ENCODE data around the gene CLCNKB. TPM values are rescaled to one million over a fixed set of nuclear protein-coding genes. Genes with fewer than 3 reads are reported as not detected.

The CLCNKB gene
- total RNA-seq, 4 donors from 2014 or later: 0.41 to 1.9 (median 1.2) TPM; not detected in 1

- intact Hi-C loops (cut with DNase I; ENCODE audit: low total_unique reads): no loop called here
- Histone ChIP-seq H3K36me3 (no peaks in the 10 kb centered on the region), H3K27ac (peak overlapping the region; percentile 97), H3K27me3 (no peaks in the 10 kb centered on the region), H3K4me3 (peak overlapping the region; percentile 5 to 36), H3K9me3 (no peaks in the 10 kb centered on the region), H3K4me1 (peaks cover 9 to 29% of the 10 kb centered on the region in 2 donors)
- no peak for TF ChIP-seq POLR2A (IDR thresholded peaks at IDR 0.05)
- no peak for TF ChIP-seq CTCF (IDR thresholded peaks at IDR 0.05)
- DNase-seq: peak; percentile 79 to 81
These were observed 30.9 kb upstream of the CLCNKB start for GRCh38 chr1:16012590-16013219.

GRCh38 chr1:16013220-16013907 lies 30.2 kb upstream of the CLCNKB start:
- H3K27me3 ChIP-seq: no peaks in the 10 kb centered on the region
- TF ChIP-seq CTCF (IDR thresholded peaks at IDR 0.05) (no peak), POLR2A (IDR thresholded peaks at IDR 0.05) (peak in 1 of 2 donors; percentile 38)
- peak overlapping the region; percentile 5 to 36 for H3K4me3 ChIP-seq
- DNase-seq: peak; percentile 88 to 91
- no peaks in the 10 kb centered on the region for H3K36me3 ChIP-seq
- intact Hi-C loops (cut with DNase I; ENCODE audit: low total_unique reads): no loop called here
- H3K9me3 ChIP-seq: no peaks in the 10 kb centered on the region
- peak overlapping the region; percentile 97 for H3K27ac ChIP-seq
- H3K4me1 ChIP-seq: peaks cover 12 to 29% of the 10 kb centered on the region in 2 donors

GRCh38 chr1:16013908-16014258 lies 29.7 kb upstream of the CLCNKB start:
- no peaks in the 10 kb centered on the region for H3K36me3 ChIP-seq
- TF ChIP-seq CTCF (IDR thresholded peaks at IDR 0.05) (no peak), POLR2A (IDR thresholded peaks at IDR 0.05) (no peak)
- H3K9me3 ChIP-seq: no peaks in the 10 kb centered on the region
- H3K4me3 ChIP-seq: no peak overlapping the region
- no peaks in the 10 kb centered on the region for H3K27me3 ChIP-seq
- no peak for DNase-seq
- peaks cover 17 to 32% of the 10 kb centered on the region in 2 donors for H3K4me1 ChIP-seq
- intact Hi-C loops (cut with DNase I; ENCODE audit: low total_unique reads): no loop called here
- peak overlapping the region; percentile 97 for H3K27ac ChIP-seq

- H3K36me3 ChIP-seq: no peaks in the 10 kb centered on the region
- intact Hi-C loops (cut with DNase I; ENCODE audit: low total_unique reads): no loop called here
- peak overlapping the region; percentile 97 for H3K27ac ChIP-seq
- H3K4me3 ChIP-seq: no peak overlapping the region
- no peaks in the 10 kb centered on the region for H3K27me3 ChIP-seq
- DNase-seq: peak; percentile 81 to 90
- H3K4me1 ChIP-seq: peaks cover 20 to 37% of the 10 kb centered on the region in 2 donors
- TF ChIP-seq CTCF (IDR thresholded peaks at IDR 0.05) (no peak), POLR2A (IDR thresholded peaks at IDR 0.05) (no peak)
- no peaks in the 10 kb centered on the region for H3K9me3 ChIP-seq
These were observed 28.8 kb upstream of the CLCNKB start for GRCh38 chr1:16014509-16015482.
